Cardiac fibroblast (primary cell): ENCODE data around the gene HGFAC.
A peak's percentile ranks its signal among the peaks of the same experiment; 100 is the strongest.

Experiments used
- DNase-seq, 2 donors: peaks; one replicate each; pipeline versions ENCODE4 v3.0.0 to v3.0.0-alpha.2; 2010; ENCODE audit warnings: low read depth in 2 of 2
- H3K4me3 ChIP-seq, 2 donors: replicated peaks in 1 of 2; 1 replicate in 1 of 2; 2 replicates in 1 of 2; pipeline ENCODE4 v1.5.1; 2011; ENCODE audit warnings: low read depth in 2 of 2, low read length in 2 of 2, mild to moderate bottlenecking in 2 of 2, moderate library complexity in 1 of 2
- TF ChIP-seq, protein P1 (sequence below): IDR thresholded peaks from one replicate; pipeline ENCODE4 v1.5.1; 2011; ENCODE audit warnings: low read depth, mild to moderate bottlenecking, low read length, inconsistent platforms

HGFAC gene

DNA sequence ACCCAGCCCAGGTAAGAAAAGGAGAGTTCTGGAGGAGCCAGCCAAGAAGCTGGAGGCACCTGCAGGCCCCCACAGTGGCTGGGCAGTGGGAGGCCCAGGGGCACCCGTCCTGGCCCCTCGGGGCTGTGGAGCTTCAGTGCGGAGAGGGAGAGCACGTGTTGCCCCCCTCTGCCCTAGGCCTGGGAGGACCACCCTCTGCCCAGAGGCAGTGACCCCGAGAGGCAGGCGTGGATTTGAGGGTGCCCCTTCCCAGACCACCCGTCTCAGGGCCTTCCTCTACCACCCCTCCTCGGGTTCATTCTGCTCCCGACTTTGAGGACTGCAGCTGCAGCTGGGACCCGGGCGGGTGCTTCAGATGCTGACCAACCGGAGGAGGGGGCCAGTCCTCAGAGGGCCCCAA, 12.1 kb upstream of the HGFAC start:
- TF ChIP-seq, protein P1, sequence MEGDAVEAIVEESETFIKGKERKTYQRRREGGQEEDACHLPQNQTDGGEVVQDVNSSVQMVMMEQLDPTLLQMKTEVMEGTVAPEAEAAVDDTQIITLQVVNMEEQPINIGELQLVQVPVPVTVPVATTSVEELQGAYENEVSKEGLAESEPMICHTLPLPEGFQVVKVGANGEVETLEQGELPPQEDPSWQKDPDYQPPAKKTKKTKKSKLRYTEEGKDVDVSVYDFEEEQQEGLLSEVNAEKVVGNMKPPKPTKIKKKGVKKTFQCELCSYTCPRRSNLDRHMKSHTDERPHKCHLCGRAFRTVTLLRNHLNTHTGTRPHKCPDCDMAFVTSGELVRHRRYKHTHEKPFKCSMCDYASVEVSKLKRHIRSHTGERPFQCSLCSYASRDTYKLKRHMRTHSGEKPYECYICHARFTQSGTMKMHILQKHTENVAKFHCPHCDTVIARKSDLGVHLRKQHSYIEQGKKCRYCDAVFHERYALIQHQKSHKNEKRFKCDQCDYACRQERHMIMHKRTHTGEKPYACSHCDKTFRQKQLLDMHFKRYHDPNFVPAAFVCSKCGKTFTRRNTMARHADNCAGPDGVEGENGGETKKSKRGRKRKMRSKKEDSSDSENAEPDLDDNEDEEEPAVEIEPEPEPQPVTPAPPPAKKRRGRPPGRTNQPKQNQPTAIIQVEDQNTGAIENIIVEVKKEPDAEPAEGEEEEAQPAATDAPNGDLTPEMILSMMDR: no peak
- no peak overlapping the region for H3K4me3 ChIP-seq
- no peak for DNase-seq

DNA sequence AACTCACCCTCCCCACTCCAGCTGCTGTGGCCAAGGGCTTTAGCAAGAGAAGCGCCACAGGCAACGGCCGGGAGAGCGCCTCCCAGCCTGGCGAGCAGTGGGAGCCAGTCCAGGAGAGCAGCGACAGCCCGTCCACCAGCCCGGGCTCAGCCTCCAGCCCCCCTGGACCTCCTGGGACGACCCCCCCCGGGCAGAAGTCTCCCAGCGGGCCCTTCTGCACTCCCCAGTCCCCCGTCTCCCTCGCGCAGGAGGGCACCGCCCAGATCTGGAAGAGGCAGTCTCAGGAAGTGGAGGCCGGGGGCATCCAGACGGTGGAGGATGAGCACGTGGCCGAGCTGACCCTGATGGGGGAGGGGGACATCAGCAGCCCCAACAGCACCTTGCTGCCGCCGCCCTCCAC, 11.2 kb upstream of the HGFAC start:
- no peak for DNase-seq
- TF ChIP-seq, protein P1: no peak
- no peak overlapping the region for H3K4me3 ChIP-seq

DNA sequence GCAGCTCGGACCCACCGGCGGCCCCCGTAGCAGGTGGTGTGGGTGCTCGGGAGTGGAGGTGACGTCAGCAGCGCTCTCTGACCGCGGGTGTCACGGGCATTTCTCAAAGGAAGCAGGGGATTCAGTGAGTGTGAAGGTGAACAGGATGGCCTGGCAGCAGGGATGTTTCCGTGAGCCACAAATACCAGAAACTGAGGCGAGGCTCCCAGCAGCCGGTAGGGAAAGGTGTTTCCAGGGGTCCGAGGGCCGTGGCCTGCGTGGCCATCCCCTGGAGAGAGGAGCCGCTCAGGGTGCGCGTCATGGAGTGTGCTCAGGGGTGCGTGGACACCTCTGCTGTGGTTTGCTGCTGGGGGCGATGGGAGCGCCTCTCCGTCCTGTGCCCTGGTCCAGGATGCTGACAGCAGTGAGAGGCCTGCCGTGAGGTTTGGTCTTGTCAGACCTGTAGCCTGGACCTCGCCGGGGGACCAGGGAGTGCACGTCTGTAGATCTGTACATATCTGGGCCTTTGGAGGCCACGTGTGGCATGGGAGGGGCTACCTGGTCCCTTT, 10.2 kb upstream of the HGFAC start:
- no peak for DNase-seq
- no peak overlapping the region for H3K4me3 ChIP-seq
- TF ChIP-seq, protein P1: no peak

DNA sequence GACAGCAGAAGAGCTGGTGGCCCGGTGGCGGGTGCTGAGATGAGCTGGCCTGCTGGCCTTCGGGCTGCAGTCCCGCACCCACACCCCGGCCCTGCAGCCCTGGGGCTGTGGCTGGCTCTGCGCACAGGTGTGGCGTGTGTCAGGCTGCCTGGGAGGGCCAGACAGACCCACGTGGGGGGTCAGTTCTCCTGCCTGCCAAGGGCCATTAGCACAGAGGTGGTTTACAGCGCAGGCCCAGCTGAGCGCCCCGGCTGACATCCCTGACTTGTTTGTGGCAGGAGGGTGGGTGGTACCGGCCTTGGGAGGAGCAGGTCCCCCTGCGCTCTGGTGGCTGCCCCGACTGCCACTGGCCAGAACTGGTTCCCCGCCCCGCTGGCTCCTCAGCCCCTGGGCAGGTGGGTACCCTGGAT, 9.4 kb upstream of the HGFAC start:
- DNase-seq: no peak
- no peak overlapping the region for H3K4me3 ChIP-seq
- TF ChIP-seq, protein P1: no peak

DNA sequence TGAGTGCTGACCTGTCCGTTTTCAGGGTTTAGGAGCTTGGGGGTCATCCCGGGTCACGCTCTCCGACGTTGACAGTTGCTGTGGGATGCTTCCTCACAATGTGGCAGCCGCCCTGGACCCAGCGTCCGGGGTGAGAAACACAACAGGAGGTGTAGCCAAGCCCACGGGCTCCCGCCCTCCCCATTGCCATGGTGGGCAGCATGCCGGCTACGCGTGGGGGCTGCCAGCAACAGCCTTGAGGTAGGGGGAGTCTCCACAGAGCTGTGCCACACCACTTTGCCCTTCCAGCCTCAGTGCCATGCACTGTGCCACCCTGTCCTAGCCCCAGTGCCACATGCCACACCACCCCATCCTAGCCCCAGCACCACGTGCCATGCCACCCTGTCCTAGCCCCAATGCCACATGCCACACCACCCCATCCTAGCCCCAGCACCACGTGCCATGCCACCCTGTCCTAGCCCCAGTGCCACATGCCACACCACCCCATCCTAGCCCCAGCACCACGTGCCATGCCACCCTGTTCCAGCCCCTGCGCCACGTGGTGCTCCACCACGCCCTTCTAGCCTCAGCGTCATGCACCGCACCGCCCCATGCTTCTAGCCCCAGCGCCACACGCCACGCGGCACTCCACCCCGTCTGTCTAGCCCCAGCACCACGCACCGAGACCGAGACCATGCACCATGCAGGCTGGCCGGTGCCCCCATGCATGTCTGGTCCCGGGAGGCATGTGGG, 8.5 kb upstream of the HGFAC start:
- DNase-seq: no peak
- no peak overlapping the region for H3K4me3 ChIP-seq
- TF ChIP-seq, protein P1: no peak

DNA sequence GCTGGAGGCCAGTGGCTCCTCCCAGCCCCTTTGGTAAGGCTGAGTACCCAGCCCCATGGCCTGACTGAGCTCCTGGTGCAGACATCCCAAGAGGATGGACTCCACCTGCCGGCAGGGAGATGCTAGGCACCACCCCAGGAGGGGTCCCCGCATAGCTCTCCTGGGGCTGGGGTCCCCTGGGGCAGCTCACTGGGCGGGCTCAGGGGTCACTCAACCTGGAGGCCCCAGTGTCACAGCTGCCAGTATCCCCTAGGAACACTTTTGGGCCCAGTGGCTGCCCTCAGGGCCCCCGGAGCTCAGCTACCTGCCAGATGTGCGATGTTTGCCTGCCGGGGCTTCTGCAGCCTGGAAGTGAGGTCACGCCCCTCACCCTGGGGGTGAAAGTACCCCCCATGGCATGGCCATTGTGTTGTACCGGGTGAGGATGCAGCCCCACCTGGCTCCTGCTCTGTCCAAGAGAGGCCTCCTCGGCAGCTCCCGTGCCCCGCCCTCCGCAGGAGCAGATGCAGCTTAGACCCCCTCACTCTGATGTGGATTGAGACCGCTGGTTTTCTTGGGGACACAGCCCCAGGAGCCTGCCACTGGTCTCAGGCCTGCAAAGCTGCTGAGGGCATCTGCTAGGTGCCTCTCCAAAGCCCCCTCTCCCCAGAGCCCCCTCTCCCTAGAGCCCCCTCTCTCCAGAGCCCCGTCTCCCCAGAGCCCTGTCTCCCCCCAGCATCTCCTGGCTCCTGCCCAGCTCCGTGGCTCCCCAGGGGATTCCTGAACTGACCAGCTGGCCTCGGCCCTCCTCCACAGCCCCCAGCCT, 6.7 kb upstream of the HGFAC start:
- DNase-seq: no peak
- TF ChIP-seq, protein P1: peak; percentile 29
- H3K4me3 ChIP-seq: no peak overlapping the region
